Activated T-cell treated with anti-CD3 and anti-CD28 coated beads for 24 hours (primary cell): ENCODE results near the gene C14orf180.

Source experiments
- DNase-seq: peaks from one replicate; pipeline ENCODE4 v3.0.0-alpha.2; 2020; ENCODE audit warnings: low read depth

The C14orf180 gene

GRCh38 chr14:104561632-104562495 lies 17.7 kb upstream of the C14orf180 start:
- DNase-seq = no peak

DNA sequence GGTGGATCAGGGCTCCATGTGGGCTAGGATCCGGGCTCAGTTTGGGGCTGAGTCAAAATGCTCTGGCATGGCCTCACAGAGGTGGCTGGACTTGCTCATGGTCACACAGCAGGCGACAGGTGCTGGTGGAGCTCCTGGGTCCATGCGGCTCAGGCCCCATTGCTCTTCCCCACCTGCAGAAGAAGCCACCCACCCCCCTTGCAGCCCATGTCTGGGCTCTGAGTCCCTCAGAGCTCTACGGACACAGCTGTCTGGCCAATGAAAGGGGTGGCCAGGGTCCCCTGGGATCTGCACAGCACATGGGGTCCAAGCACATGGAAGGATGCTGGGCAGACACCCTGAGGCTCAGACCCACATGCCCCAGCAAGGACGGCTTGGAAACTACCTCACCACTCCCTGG lies 17.0 kb upstream of the C14orf180 start:
- DNase-seq = no peak

- no peak for DNase-seq
These were observed 16.3 kb upstream of the C14orf180 start for GRCh38 chr14:104563191-104563741.

DNA sequence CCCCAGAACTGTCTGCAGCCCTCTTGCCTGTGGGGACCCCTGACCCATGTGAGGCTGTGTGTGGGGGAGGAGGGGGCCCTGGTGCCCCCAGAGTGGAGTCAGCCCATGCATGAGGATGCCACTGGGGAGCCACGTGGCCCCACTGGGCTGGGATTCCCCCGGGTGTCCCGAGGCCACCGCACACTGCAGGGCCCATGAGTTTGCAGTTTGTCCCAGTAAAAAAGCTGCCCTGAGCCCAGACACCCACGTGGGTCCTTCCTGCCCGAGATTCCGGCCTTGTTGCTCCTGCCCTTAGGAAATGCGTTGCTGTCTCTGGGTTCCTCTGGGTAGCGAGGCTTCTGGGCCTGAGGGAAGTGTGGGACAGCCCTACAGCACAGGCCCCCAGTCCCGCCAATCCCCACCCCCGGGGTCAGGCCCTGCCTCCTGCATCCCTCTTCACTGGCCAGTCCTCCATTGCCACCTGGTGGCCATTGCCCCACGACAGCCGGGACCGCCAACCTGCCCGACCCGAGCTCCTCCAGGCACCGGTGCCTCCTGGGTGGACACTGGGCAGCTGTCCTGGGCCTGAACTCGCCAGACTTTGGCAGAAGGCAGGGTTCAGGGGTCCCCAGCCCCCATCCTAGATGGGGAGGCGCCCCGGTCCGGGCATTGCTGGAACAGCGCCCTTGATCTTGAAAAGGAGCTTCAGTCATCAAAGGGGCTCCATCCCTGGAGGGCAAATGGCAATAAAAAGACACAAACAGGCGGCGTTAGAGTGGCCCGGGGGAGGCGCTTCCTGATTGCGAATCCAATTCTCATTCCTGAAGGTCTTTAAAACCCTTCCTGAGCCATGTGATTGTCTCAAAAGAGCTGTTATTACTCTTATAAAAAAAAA lies 15.6 kb upstream of the C14orf180 start:
- DNase-seq = peak; percentile 48

DNA sequence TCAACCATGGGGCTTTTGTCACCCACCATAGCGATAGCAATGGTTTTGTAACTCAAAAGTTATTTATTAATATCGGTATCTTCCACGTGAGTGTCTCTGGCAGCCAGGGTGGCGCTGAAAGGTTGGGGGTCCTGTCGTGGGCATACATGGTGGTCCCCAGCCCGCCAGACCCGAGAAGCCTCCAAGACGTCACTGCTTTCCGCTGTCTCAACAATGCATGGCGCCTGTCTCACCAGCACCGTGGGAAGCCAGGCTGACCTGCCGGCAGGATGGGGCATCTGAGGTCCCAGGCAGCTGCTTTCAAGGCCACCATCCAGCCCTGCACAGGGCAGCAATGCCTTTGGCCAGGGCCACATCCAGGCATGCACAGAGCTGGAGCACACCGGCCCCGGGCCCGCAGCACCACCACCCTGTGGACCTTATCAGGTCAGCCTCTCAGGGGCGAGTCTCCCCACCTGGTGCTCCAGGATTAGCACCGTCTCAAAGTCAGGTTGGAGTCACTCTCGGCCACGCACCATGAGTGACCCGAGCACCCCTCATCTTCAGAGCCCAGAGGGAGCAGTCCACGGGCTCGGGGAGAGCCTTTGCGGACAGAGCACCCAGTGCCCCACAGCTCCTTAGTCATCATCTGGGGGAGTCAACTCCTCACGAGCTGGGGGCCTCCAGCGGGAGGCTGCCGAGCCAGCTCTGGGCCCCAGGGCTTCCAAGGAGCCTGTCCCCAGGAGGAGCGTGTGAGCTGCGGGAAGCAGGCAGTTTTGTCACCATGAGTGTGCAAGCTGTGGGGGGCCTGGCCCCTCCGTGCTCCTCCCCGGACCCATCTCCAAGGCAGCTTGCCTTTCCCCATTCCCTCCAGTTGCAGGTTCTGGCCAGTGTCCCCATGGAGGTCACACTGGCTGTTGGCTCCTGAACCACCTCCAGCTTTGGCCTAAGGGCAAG lies 14.6 kb upstream of the C14orf180 start:
- DNase-seq = no peak

DNA sequence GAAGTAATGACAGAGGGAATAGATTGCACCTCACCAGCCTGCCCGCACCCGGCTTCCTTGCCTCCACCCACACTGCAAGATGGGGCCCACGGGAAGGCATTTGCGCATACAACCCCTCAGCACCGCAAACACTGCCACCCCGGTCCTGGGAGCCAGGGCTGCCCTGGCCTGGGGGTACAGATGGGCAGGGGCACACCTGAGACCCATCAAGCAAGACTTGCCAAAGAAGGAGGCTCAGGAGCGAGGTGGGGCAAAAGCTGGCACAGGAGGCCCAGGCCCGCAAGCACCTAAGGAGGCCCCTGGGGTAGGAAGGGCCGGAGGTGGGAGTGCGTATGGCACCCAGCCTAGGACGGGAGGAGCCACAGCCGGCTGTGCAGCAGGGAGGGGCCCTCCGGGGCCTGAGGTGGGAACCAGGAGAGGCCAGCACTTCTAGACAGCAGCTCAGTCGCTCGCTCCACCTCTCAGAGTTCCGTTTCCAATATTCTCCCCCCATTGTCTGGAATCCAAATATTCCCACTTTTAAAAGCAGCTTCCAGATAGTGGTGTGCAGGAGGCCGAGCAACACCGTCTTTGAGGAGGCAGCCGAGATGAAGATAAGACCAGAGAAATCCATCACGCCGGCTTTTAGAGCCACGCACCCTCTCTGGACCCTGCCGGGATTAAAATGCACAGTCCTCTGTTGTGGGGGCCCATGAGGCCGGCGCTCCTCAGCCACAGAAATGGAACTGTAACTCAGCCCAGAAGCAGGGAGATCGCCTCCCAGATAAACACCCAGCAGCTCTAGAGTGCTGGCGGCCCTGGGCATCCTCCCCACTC lies 12.2 kb upstream of the C14orf180 start:
- DNase-seq = no peak

DNA sequence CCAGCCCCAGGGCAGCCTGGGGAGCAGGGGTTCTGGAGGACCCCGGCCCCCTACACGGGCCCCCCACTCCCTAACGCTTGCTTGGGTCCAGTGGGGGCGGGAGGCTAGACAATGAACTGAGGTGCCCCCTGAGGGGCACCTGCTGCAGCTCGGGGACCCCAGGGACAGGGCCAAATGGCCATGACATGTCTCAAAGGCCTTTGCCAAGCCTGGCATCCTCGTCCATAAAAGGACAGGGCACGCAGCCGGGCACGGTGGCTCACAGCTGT lies 11.7 kb upstream of the C14orf180 start:
- no peak for DNase-seq

- no peak for DNase-seq
These were observed 10.9 kb upstream of the C14orf180 start for GRCh38 chr14:104568620-104569019.

DNA sequence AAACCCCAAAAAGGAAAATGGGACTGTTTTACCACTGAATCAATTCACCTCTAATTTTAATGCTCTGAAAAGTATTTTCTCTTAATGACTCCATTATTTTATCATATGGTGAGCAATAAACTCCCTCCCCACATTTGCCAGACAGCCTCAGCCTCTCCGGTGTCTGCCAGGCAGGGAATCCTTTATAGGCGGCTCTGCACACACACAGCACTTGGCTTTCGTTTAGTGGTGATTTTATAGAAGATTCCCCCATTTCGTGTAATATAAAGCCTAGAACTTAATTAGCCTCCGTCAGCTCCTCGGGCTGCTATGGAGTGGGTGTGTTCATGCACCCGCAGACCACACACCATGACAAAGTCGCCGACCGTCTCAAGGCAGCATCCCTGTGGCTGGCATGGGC lies 10.1 kb upstream of the C14orf180 start:
- no peak for DNase-seq

DNA sequence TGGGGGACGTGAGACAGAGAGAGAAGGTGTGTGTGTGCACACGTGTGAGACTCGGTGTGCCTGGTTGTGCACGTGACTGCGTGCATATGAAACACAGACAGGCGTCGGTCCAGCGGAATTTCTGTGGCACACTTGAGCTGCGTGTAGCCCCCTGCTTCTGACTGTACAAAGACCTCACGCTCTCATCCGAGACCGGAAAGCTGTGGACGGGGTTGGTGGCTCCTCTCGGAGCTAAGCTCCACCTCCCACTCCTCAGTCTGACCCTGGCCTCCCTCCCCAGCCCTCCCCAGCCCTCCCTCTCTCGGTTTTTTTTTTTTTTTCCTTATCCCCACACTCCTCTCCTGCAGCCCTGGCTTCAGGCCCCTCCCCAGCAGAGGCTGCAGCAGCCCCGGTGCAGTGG lies 8.3 kb upstream of the C14orf180 start:
- no peak for DNase-seq

- no peak for DNase-seq
These were observed 7.4 kb upstream of the C14orf180 start for GRCh38 chr14:104572024-104572626.

DNA sequence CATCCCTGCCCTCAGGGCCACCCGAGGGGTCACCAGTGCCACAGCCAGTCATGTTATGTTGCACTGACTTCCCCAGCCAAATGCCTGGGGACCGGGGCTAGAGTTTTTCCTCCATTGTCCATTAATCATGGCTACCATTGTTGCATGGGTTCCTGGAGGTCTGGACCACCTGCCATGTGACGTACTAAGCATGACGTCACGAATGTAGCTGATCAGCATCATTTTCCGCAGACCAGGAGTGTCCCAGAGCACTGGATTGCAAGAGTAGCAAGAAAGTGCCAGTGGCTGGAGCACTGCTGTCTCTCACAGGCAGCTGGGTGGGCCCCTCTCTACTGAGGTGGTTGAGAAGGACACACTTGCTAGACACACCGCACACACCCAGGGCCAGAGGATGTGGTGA lies 6.9 kb upstream of the C14orf180 start:
- no peak for DNase-seq

GRCh38 chr14:104573930-104574329 lies 5.6 kb upstream of the C14orf180 start:
- no peak for DNase-seq

- DNase-seq = no peak
These were observed 5.0 kb upstream of the C14orf180 start for GRCh38 chr14:104574536-104574935.

DNA sequence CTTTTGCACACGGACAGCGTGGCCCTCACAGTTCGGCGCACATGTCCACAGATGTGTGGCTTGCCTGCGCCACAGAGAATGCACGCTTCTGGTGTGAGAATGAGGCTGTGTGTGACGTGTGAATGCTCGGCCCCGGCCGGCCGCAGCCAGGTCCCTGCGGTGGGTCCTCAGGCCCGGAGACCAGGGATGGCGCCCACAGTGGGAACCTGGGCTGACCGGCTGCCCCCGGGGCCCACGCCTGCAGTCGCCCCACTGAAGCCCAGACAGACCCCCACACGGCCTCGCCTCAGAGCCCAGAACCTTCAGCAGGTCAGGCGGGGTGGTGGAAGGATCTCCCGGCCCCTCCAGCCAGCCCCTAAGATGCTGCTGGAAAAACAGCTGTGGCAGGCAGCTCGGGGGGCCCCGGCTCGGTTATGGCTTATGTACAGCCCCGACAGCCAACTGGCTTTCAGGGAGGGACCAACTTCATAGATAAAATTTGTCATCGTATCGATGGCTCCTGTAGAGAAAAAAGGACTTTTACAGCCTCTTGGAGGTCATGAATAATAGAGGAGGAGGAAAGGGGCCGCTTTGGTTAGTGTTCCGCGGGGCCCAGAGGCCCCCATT lies 4.5 kb upstream of the C14orf180 start:
- no peak for DNase-seq

- DNase-seq = no peak
These were observed 3.2 kb upstream of the C14orf180 start for GRCh38 chr14:104576232-104576969.

- DNase-seq = no peak
These were observed 2.6 kb upstream of the C14orf180 start for GRCh38 chr14:104576970-104577332.

GRCh38 chr14:104577426-104577825 lies 2.1 kb upstream of the C14orf180 start:
- DNase-seq = no peak

DNA sequence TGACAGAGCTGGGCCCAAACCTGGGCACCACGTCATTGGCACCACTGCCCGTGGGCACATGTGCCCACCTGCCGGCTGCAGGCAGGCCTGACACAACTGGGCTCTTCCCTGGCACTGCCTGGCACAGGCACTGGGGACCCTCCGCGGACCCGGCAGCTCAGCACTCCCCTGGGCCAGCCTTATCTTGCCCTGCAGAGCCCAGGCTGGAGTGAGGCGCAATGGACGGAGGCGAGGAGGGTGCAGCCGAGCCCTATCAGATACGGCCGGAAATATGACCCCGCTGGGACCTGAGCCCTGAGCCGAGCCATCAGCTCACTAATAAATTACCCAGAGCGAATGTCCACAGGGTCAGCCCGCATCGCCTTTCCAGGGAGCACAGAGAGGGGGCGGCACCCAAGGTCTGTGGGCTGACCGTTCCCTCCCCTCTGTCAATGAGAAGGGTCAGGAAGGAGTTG lies 1.7 kb upstream of the C14orf180 start:
- DNase-seq = no peak

- DNase-seq = no peak
These were observed 1.2 kb upstream of the C14orf180 start for GRCh38 chr14:104578321-104578720.
